ENCODE measurements around the gene MTRF1L.
"Not testable (repeated sequence)": the region's sequence is repeated elsewhere in the genome, so short reads cannot be mapped to it uniquely, and the experiment has no call there.

MTRF1L gene

DNA sequence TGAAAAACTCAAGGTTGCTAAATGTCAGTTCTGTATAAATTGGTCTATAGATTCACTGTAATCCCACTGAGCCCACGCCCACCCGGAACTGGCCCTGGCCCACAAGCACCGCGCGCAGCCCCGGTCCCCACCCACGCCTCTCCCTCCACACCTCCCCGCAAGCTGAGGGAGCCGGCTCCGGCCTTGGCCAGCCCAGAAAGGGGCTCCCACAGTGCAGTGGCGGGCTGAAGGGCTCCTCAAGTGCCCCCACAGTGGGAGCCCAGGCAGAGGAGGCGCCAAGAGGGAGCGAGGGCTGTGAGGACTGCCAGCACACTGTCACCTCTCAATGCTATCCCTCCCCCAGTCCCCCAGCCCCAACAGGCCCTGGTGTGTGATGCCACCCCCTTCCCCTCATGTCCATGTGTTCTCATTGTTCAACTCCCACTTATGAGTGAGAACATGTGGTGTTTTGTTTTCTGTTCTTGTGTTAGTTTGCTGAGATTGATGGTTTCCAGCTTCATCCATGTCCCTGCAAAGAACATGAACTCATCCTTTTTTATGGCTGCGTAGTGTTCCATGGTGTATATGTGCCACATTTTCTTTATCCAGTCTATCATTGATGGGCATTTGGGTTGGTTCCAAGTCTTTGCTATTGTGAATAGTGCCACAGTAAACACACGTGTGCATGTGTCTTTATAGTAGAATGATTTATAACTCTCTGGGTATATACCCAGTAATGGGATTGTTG is 36.2 kb downstream of the MTRF1L start:
- DNase-seq = not testable (repeated sequence)

DNA sequence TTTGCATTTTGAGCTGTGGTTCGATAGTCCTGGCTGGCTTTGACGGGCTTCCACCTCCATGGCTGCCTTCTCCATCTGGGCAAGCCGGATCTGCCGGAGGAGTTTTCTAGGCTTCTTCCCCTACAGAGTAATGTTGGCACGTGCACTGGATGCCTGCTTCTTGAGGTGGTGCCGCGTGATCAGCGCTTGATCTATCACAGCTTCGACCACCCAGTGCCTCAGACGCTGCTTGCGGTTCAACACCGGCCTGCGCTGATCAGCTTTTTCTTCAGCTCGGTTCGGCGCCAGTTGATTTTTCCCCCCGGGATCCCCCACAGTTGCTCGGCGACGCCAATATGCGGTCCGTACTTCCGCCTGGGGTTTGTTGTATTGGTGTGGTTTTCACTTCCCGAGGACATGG is 43.2 kb downstream of the MTRF1L start:
- DNase-seq = no peak

DNA sequence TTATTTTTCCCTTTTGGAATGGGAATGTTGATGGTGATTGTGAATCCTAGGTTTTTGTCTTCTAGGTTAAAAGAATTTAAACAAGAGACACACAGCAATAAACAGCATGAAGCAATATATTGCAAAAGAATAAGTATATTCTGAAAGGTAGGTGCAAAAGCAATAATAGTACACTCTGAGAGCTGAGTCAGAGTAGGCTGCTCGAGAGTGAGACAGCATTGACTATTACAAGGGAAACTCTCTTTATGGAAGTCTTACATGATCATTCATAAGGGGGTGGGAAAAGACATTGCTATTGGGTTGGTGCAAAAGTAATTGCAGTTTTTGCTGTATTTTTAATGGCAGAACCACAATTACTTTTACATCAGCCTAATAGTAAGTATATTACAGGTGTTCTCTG is 44.7 kb downstream of the MTRF1L start:
- DNase-seq = no peak

DNA sequence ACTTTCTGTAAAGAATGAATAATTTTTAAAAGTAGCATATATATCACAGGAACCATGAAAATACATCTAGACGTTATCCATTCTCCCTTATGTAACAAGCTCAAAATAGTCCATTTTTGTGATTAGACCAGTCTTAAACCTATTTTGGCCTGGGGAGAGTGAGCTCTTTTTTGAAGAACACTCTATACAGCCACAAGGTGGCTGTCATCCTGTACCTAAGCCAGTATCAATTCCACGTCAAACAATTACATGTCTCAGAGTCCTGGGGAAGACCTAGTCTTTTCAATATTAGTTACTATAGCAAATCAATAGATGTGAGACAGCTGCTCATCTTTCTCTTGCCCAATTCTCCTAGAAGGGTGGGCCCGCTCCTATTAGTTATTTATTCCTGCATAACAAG is 48.1 kb downstream of the MTRF1L start:
- DNase-seq = no peak

DNA sequence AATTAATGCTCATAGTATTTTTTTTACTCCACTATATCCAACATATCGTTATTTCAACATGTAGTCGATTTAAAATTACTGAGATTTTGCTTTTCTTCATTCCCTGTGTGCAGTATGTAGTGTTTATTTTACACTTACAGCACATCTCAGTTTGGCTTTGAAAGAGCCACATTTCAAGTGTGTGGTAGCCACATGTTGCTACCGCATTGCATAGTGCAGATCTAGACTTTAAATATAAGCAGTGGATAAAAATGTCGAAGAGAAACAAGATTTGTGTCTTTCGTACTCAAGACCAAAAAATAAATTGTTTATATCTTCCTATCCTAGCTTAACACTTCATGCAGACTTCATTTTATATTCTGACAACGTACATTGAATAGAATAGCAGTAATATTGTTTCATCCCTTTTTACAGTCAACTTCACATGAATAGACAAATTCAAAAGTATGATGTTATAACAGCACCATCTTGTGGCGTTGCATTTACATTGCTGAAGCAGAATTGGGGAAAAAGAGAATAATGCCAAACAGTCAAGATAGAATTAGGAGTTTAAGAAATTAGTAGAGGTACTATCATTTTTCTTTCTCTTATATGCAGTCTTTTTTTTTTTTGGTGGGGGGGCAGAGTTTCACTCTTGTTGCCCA is 49.5 kb downstream of the MTRF1L start:
- DNase-seq = peak; percentile 46

DNA sequence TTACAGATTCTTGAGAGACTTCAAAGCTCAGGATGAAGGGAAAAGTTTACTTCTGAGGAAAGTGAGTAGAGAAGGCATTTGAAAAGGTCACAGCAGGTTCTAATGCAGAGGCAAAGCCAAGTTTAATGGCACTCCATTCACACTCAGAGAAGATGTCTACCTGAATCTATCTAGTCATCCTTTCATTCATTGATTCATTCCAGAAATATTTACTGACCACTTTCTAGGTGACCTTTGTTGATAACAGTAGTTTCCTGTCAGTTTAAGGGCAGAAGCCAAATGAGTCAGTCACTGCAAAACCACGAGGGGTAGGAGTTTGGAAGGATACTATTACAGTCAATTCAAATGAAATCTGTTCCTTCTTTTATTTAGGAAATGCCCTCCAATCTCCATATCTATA is 50.5 kb downstream of the MTRF1L start:
- peak; percentile 27 for DNase-seq

DNA sequence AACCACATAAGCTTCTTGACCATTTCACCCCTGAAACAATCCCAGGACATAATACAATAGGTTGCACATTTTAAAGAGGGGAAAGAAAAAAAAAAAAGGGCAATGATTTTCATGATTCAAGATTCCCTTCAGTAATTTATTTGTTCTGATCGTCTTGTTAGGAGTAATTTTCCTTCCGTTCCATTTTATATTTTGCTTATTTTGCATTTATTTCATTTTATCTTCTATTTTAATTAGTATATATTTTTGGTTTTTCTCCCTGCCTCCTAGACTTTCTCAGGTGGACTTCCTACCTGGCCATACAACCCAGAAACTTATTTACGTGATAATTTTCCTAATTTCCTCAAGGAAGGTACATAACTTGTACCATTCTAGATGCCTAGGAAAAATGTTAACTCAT is 52.3 kb downstream of the MTRF1L start:
- no peak for DNase-seq

DNA sequence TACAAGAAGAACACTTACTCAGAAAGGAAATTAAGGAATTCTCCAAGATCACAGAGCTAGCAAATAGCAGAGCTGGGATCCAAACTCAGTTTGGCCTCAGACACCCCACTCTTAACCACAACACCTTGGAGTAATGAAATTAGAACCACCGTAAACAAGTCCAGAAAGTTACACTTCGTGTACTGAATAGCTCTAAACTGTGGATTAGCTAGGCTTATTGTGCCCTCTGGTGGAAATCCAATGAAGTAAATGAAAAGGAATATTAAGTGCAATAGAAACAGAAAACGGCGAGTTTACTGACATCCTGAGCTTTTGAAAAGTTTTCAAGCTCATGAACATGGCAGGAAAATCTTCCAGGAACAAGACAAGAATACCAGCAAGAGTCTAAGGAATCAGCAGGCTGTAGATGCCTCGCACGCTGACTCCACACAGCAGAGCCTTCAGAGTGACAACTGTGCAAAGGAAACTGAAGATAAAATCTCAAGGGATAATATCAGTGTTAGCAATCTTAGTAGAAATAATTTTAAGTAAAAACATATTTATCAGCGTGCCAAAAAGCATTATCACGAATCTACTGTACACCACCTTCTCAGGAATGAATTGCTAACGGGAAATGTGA is 54.2 kb downstream of the MTRF1L start:
- DNase-seq = peak; percentile 50

DNA sequence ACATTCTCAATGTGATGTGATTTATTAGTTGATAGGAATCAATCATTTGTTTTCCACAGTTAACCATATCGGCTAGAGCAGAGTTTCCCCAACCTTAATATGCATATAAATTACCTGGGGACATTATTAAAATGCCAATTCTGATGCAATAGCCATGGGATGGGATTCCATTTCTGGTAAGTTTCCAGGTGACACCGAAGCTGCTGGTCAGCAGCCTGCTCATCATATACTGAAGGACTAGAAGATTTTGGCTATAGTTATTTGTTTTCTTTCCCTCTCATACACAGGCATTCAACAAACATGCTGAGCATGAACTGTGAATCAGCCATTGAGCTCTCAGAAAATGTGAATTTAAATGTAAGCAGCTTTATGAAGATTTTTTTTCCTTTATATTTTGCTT is 55.5 kb downstream of the MTRF1L start:
- no peak for DNase-seq

DNA sequence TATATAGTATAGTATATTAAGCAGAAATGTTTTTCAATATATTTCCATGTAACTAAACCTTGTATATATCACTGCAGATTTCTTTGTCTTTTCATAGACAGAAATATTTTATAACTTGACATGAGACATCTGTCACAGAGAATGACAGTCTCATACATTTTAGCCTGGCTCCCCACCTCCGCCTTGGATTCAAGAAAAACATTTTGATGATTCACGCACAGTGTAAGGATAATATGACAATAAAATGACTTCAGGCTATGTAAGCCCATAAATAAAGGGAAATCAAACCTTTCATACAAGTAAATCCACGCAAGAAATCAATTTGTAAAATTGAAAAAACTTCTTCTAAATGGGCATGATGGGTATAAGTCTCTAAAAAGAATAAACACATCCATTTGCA is 56.0 kb downstream of the MTRF1L start:
- no peak for DNase-seq

DNA sequence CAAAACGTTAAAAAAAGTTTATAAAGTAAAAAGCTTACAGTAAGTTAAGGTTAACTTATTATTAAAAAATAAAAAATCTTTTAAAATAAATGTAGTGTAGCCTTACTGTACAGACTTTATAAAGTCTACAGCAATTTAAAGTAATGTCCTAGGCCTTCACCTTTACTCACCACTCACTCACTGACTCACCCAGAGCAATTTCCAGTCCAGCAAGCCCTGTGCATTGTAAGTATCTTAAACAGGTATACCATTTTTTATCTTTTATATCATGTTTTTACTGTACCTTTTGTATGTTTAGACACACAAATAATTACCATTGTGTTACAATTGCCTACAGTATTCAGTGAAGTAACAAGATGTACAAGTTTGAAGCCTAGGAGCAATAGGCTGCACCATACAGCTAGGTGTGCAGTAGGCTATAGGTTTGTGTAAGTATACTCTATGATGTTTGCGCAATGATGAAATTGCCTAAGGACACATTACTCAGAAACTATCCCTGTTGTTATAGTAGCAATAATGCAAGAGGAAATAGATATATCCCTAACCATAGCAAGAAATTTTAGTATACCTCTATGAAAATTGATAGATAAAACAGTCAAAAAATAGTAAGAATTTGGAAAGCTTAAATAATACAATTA is 59.1 kb downstream of the MTRF1L start:
- DNase-seq = no peak

DNA sequence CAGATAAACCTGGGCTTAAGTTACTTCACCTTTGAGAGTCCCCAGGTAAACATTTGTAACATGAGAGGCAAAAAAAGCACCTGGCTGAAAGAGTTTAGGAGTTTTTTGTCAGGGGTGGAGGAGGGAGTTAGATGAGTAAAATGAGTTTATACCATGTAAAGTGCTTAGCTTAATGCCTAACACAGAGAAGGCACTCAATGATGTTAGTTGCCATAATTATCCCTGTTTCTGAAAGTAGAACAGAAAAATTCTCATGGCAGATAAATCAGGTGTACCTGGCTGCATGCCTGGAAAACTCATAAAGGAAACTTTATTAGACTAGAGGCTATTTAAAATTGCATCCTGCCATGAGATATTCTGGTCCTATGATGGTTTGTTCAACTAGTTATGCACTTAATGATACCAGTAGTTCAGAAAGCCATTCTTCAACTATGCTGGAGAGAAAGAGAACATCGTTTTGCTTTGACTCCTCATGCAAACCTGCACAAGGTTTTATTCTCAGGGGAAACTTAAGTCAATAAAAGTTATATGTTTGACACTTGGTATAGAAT is 60.1 kb downstream of the MTRF1L start:
- DNase-seq = no peak

DNA sequence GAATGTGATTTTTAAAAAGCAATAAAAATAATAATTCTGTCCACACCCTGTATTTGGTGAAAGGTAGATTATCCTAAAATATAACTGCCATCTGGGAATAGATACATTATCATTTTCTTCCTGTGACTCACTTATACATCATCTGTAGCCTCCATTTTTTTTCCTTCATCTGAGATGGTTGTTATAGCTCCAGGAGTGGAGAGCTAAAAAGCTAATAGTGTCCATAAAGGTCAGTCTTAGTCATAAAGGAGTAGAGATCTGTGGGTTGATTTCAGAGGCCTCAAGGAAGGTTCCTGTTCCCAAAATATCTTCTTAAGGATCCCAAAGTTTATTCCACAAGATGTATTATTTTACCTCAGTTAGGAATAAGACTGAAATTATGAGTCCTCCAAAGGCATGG is 60.8 kb downstream of the MTRF1L start:
- no peak for DNase-seq

All from fibroblast of skin of back (primary cell).